Thymus (tissue), 11 donors: ENCODE results near the gene PGBD1. TPM values are rescaled to one million over a fixed set of nuclear protein-coding genes. Genes with fewer than 3 reads are reported as not detected.

Experiments
- DNase-seq, 9 donors: peaks; one replicate each; pipeline ENCODE4 v3.0.0-alpha.2; 2013; ENCODE audit warnings: low spot score in 9 of 9, low read depth in 6 of 9, missing footprints in 1 of 9
- H3K27ac ChIP-seq, 2 donors: one replicate each; pipeline ENCODE4 v1.5.1; 2013; ENCODE audit warnings: control low read depth in 1 of 2, low read depth in 1 of 2, low read length in 1 of 2, mild to moderate bottlenecking in 1 of 2, moderate library complexity in 1 of 2
- H3K27me3 ChIP-seq, 2 donors: one replicate each; pipeline ENCODE4 v1.5.1; 2013; ENCODE audit warnings: low read length in 1 of 2; ENCODE audit not compliant: control insufficient read depth in 2 of 2, insufficient read depth in 1 of 2
- H3K36me3 ChIP-seq, 2 donors: one replicate each; pipeline ENCODE4 v1.5.1; 2013; ENCODE audit warnings: low read length in 1 of 2, mild to moderate bottlenecking in 1 of 2, moderate library complexity in 1 of 2; ENCODE audit not compliant: control insufficient read depth in 2 of 2, insufficient read depth in 2 of 2
- H3K4me1 ChIP-seq, 2 donors: one replicate each; pipeline ENCODE4 v1.5.1; 2013; ENCODE audit warnings: low read length in 2 of 2; ENCODE audit not compliant: control insufficient read depth in 2 of 2, insufficient read depth in 2 of 2
- H3K4me3 ChIP-seq, 2 donors: one replicate each; pipeline ENCODE4 v1.5.1; 2013; ENCODE audit warnings: low read length in 2 of 2, control low read depth in 1 of 2, mild to moderate bottlenecking in 1 of 2
- H3K9me3 ChIP-seq, 2 donors: one replicate each; pipeline ENCODE4 v1.5.1; 2013; ENCODE audit warnings: low read length in 1 of 2, mild to moderate bottlenecking in 1 of 2; ENCODE audit not compliant: control insufficient read depth in 2 of 2, insufficient read depth in 1 of 2
- WGBS: extraction: QIAGEN DNeasy Blood & Tissue Kit; methylation state at CpG from one replicate; pipeline ENCODE4 v1.1.7; 2013; 5-methylcytosine and 5-hydroxymethylcytosine counted together
- polyA plus RNA-seq: library from polyadenylated mRNA; stranded (reverse); fragments of 200-250 nt; gene quantifications from one replicate; pipeline ENCODE4 v1.2.3, GENCODE V29; 2013
- total RNA-seq: library from RNA; stranded (reverse); fragments of 120-200 nt; gene quantifications from one replicate; pipeline ENCODE4 v1.2.4, GENCODE V29; 2013
- donor health status: healthy.

PGBD1 gene
- total and polyA plus RNA-seq, 2 donors, result 3.2 to 4.5 TPM

GRCh38 chr6:28250747-28251146, 30.6 kb upstream of the PGBD1 start:
- DNase-seq, result no peak
- H3K9me3 ChIP-seq, result no peaks in the 10 kb centered on the region
- peaks cover 25 to 33% of the 10 kb centered on the region in 2 donors for H3K36me3 ChIP-seq
- H3K27me3 ChIP-seq, result no peaks in the 10 kb centered on the region
- H3K27ac ChIP-seq, result no peak overlapping the region
- peak overlapping the region in 1 of 2 donors; percentile 82 for H3K4me3 ChIP-seq
- peaks cover 6 to 12% of the 10 kb centered on the region in 2 donors for H3K4me1 ChIP-seq
- 86% methylated on average over 2 of the region's 2 CpGs for WGBS

- Histone ChIP-seq H3K4me3 (peak overlapping the region; percentile 82 to 93), H3K9me3 (no peaks in the 10 kb centered on the region), H3K36me3 (peaks cover 16 to 24% of the 10 kb centered on the region in 2 donors), H3K4me1 (peaks cover 6 to 12% of the 10 kb centered on the region in 2 donors), H3K27me3 (no peaks in the 10 kb centered on the region), H3K27ac (peak overlapping the region; percentile 72 to 73)
- peak in 4 of 9 donors; percentile 28 to 53 (median 40) for DNase-seq
- WGBS, result under 1% methylated on average over 24 of the region's 25 CpGs
Observed at GRCh38 chr6:28251661-28252008, 29.7 kb upstream of the PGBD1 start.

DNA sequence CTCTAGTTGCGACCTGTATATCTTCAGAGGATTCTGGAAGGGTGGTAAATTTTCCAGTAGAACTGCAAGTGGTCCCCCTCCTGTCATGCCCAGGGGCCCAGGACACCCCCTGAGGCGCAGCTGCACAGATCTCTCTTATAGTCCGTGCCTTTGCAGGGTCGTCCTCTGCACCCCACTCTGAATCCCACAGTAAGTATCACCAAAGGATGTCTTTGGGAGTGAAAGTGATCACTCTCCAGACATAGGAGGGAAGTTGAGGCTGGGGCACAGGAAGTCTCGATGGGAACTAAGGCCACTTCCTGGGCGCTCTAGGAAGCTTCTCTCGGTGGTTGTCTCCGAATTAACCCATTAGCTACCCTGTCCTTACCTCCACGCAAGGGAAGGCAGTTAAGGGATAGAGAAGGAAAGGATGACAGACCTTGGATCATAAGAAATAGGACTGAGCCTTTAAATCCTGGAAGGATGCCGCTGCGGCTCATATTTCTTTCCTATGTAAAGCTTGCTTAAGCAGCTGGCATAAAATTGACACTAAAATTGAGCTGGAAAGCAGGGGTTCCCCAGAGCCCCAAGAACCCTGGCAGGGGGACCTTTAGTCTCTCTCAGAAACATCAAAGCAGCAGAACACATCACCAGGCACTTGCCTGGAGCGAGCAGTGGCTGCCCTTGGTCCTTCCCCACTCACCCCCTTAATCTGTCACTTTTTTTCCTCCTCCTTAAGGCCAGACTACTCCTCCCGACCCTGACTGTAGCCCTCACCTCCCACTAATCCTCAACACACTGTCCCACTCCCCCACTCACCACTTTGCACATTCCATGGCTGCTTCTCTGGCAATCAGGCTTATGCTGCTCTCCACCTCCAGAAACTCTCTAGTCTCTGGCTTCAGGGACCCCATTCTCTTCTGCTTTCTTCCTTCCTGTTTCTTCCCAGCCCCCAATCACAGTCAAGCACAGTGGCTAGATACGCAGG, 29.1 kb upstream of the PGBD1 start, which contains the start of gene ZKSCAN4:
Gene ZKSCAN4 (minus strand): TSS at position 261 of the 967 bp plus-strand sequence. CDS start 289 bp downstream, outside the sequence.
- H3K36me3 ChIP-seq, result peaks cover 13 to 19% of the 10 kb centered on the region in 2 donors
- peak within 1 kb of the TSS; percentile 82 to 93 for H3K4me3 ChIP-seq
- WGBS, result 3% methylated on average over 14 of the region's 14 CpGs
- H3K27me3 ChIP-seq, result no peaks in the 10 kb centered on the region
- peak within 1 kb of the TSS; percentile 73 for H3K27ac ChIP-seq
- DNase-seq, result peak; percentile 79 to 97 (median 91)
- H3K4me1 ChIP-seq, result peaks cover 6 to 12% of the 10 kb centered on the region in 2 donors
- H3K9me3 ChIP-seq, result no peaks in the 10 kb centered on the region

- WGBS, result 94% methylated on average over 1 of the region's 1 CpG
- no peak for DNase-seq
- Histone ChIP-seq H3K36me3 (peaks cover 0 to 4% of the 10 kb centered on the region in 2 donors), H3K4me1 (peaks cover 7 to 16% of the 10 kb centered on the region in 2 donors), H3K9me3 (peaks cover 0 to 2% of the 10 kb centered on the region in 2 donors), H3K27ac (no peak overlapping the region), H3K4me3 (no peak overlapping the region), H3K27me3 (peaks cover 0 to 1% of the 10 kb centered on the region in 2 donors)
Observed at GRCh38 chr6:28254121-28254519, 27.3 kb upstream of the PGBD1 start.

- Histone ChIP-seq H3K4me3 (no peak overlapping the region), H3K36me3 (no peaks in the 10 kb centered on the region), H3K9me3 (peaks cover 0 to 8% of the 10 kb centered on the region in 2 donors), H3K27me3 (peaks cover 0 to 6% of the 10 kb centered on the region in 2 donors), H3K4me1 (peaks cover 2 to 17% of the 10 kb centered on the region in 2 donors), H3K27ac (no peak overlapping the region)
- WGBS, result 0% methylated on average over 1 of the region's 1 CpG
- no peak for DNase-seq
Observed at GRCh38 chr6:28257042-28257441, 24.3 kb upstream of the PGBD1 start.

- peaks cover 0 to 6% of the 10 kb centered on the region in 2 donors for H3K27me3 ChIP-seq
- WGBS, result 58% methylated on average over 58 of the region's 58 CpGs
- H3K36me3 ChIP-seq, result no peaks in the 10 kb centered on the region
- H3K27ac ChIP-seq, result no peak within 1 kb of the TSS
- peaks cover 0 to 8% of the 10 kb centered on the region in 2 donors for H3K9me3 ChIP-seq
- peak within 1 kb of the TSS; percentile 3 to 23 for H3K4me3 ChIP-seq
- peaks cover 2 to 10% of the 10 kb centered on the region in 2 donors for H3K4me1 ChIP-seq
- peak in 6 of 9 donors; percentile 13 to 62 (median 34) for DNase-seq
Observed at GRCh38 chr6:28258877-28259777, 22.2 kb upstream of the PGBD1 start, which contains the start of gene NKAPL. TSS of gene NKAPL (plus strand) at chr6:28259297. CDS start at chr6:28259372, 75 bp downstream.

DNA sequence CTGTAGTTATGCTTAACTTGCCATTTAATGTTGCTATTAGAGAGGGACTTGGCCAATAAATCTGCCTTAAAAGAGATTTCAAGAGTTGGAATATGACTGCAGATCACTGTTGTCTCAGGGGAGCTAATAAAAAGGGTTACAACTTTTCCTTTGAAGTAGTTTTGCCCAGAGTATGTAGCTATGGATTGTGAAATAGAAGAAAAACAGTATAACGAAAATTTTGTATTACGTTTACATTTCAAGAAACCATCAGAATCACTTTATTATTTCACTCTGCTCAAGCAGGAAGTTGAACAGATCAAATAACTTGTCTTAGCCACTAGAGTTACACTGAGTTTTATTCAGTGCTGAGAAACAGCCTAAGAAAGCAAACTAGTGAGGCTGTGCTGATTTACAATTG, 17.4 kb upstream of the PGBD1 start:
- H3K4me1 ChIP-seq, result peaks cover 2 to 10% of the 10 kb centered on the region in 2 donors
- H3K27ac ChIP-seq, result no peak overlapping the region
- no peak overlapping the region for H3K4me3 ChIP-seq
- 85% methylated on average over 2 of the region's 2 CpGs for WGBS
- peaks cover 0 to 6% of the 10 kb centered on the region in 2 donors for H3K27me3 ChIP-seq
- no peaks in the 10 kb centered on the region for H3K36me3 ChIP-seq
- no peak for DNase-seq
- H3K9me3 ChIP-seq, result peaks cover 0 to 8% of the 10 kb centered on the region in 2 donors

GRCh38 chr6:28264834-28265401, 16.5 kb upstream of the PGBD1 start:
- no peak overlapping the region for H3K27ac ChIP-seq
- whole genome bisulfite sequencing, result 71% methylated on average over 4 of the region's 4 CpGs
- H3K9me3 ChIP-seq, result no peaks in the 10 kb centered on the region
- H3K27me3 ChIP-seq, result no peaks in the 10 kb centered on the region
- no peaks in the 10 kb centered on the region for H3K36me3 ChIP-seq
- H3K4me1 ChIP-seq, result peaks cover 0 to 2% of the 10 kb centered on the region in 2 donors
- H3K4me3 ChIP-seq, result no peak overlapping the region
- no peak for DNase-seq
